HCT116 (cell line): Measurements from ENCODE around the gene SPOPL. TPM values are rescaled to one million over a fixed set of nuclear protein-coding genes. Genes with fewer than 3 reads are reported as not detected.

ENCODE experiments used
- ATAC-seq: fragments of 200-7000 bp; cut with Tn5 transposase; 2 replicates; pipeline ENCODE4 v1.9.1; 2020; ENCODE audit warnings: mild to moderate bottlenecking, moderate library complexity
- BruUV-seq: library from RNA; stranded (reverse); fragments of 400-500 nt; replicated peaks from 2 replicates; lab custom pipeline; 2021; lab: Mats Ljungman, UMichigan
- CTCF ChIA-PET: fragments of 300-600 bp; sonication (Branson Sonifier 250); formaldehyde crosslinking; loops from one replicate; lab custom pipeline; 2021; ENCODE audit warnings: antibody characterized with exemption; lab: Charles Lee
- POLR2A ChIA-PET: fragments of 300-600, 350-600 bp; sonication (Branson Sonifier 250); formaldehyde crosslinking; loops from one replicate; lab custom pipeline; 2021; ENCODE audit warnings: antibody characterized with exemption; lab: Charles Lee
- RAD21 ChIA-PET, 2 experiments: fragments of 300-600 bp; sonication (Branson Sonifier 250); formaldehyde crosslinking; loops; one replicate each; lab custom pipeline; 2023; ENCODE audit warnings: low total read pairs in 2 of 2; ENCODE audit not compliant: uncharacterized antibody in 2 of 2, unreplicated experiment in 2 of 2, low non-redundant PET in 1 of 2; lab: Charles Lee
- DNase-seq: peaks from one replicate; pipeline ENCODE4 v3.0.0-alpha.2; 2010; ENCODE audit warnings: low read depth, low spot score
- H2AFZ ChIP-seq: fragments of 200-600 bp; shearing (Covaris generic), sonication (generic); 2 replicates; pipeline ENCODE4 v1.6.1; 2017; ENCODE audit warnings: low read depth, mixed run types, mixed read lengths, antibody characterized with exemption, low read length; ENCODE audit not compliant: poor library complexity, severe bottlenecking
- H3K27ac ChIP-seq: 2 replicates; pipeline ENCODE4 v1.5.1; 2012; ENCODE audit warnings: low read depth, low read length
- H3K27me3 ChIP-seq: fragments of 200-600 bp; sonication (generic); 2 replicates; pipeline ENCODE4 v1.6.1; 2016; ENCODE audit warnings: mixed run types, low read length, mixed read lengths; ENCODE audit not compliant: insufficient read depth
- H3K36me3 ChIP-seq, 2 experiments: fragments of 200-500 bp in 1 of 2; fragments of 200-600 bp in 1 of 2; sonication (Bioruptor generic) in 1 of 2; sonication (generic) in 1 of 2; 2 replicates each; pipeline versions ENCODE4 v1.5.1 to v1.6.1; 2014 to 2016; ENCODE audit warnings: low read length in 2 of 2, inconsistent platforms in 1 of 2, mixed read lengths in 1 of 2, mixed run types in 1 of 2; ENCODE audit not compliant: insufficient read depth in 2 of 2, control insufficient read depth in 1 of 2
- H3K4me1 ChIP-seq, 2 experiments: fragments of 200-600 bp in 1 of 2; sonication (generic) in 1 of 2; 2 replicates each; pipeline versions ENCODE4 v1.5.1 to v1.6.1; 2012 to 2017; ENCODE audit warnings: low read length in 2 of 2, inconsistent platforms in 1 of 2, mild to moderate bottlenecking in 1 of 2, mixed read lengths in 1 of 2, mixed run types in 1 of 2, moderate library complexity in 1 of 2; ENCODE audit not compliant: insufficient read depth in 2 of 2, control insufficient read depth in 1 of 2
- H3K4me2 ChIP-seq: fragments of 200-600 bp; sonication (generic); 2 replicates; pipeline ENCODE4 v1.6.1; 2017; ENCODE audit warnings: mixed run types, low read length, mixed read lengths
- H3K4me3 ChIP-seq, 2 experiments: fragments of 200-600 bp in 1 of 2; sonication (generic) in 1 of 2; replicated peaks in 1 of 2; 2 replicates each; pipeline ENCODE4 v1.5.1; 2011 to 2016; ENCODE audit warnings: low read length in 2 of 2, control low read depth in 1 of 2, low read depth in 1 of 2, mild to moderate bottlenecking in 1 of 2, mixed read lengths in 1 of 2, mixed run types in 1 of 2
- H3K79me2 ChIP-seq: fragments of 200-600 bp; sonication (generic); 2 replicates; pipeline ENCODE4 v1.6.1; 2017; ENCODE audit warnings: mild to moderate bottlenecking, mixed run types, low read length, moderate library complexity, mixed read lengths; ENCODE audit not compliant: insufficient read depth
- H3K9ac ChIP-seq: fragments of 200-600 bp; sonication (generic); 2 replicates; pipeline ENCODE4 v1.6.1; 2016; ENCODE audit warnings: low read length, mixed read lengths
- H3K9me2 ChIP-seq: fragments of 200-600 bp; sonication (generic), shearing (Covaris generic); 2 replicates; pipeline ENCODE4 v1.6.1; 2017; ENCODE audit warnings: mixed run types, mild to moderate bottlenecking, moderate library complexity; ENCODE audit not compliant: insufficient read depth
- H3K9me3 ChIP-seq, 2 experiments: fragments of 200-500 bp in 1 of 2; fragments of 200-600 bp in 1 of 2; sonication (Bioruptor generic) in 1 of 2; sonication (generic) in 1 of 2; 2 replicates each; pipeline ENCODE4 v1.6.1; 2014 to 2017; ENCODE audit warnings: low read length in 2 of 2, mixed read lengths in 2 of 2, inconsistent platforms in 1 of 2, low read depth in 1 of 2, mild to moderate bottlenecking in 1 of 2, mixed run types in 1 of 2, moderate library complexity in 1 of 2; ENCODE audit not compliant: control insufficient read depth in 1 of 2, insufficient read depth in 1 of 2
- H4K20me1 ChIP-seq: fragments of 200-600 bp; sonication (generic), shearing (Covaris generic); 2 replicates; pipeline ENCODE4 v1.6.1; 2017; ENCODE audit warnings: mixed run types, mild to moderate bottlenecking, moderate library complexity; ENCODE audit not compliant: insufficient read depth
- CBX3 ChIP-seq: IDR thresholded peaks from 2 replicates; pipeline ENCODE4 v1.6.1; 2012; ENCODE audit warnings: low read depth
- EGR1 ChIP-seq: IDR thresholded peaks from 2 replicates; pipeline ENCODE4 v1.6.1; 2012; ENCODE audit warnings: low read depth
- ELF1 ChIP-seq: IDR thresholded peaks from 2 replicates; pipeline ENCODE4 v1.6.1; 2012; ENCODE audit warnings: low read depth, borderline replicate concordance
- EZH2 ChIP-seq: fragments of 200-600 bp; sonication (generic); IDR thresholded peaks from 2 replicates; pipeline ENCODE4 v1.6.1; 2017; ENCODE audit warnings: antibody characterized with exemption, mixed run types
- FOSL1 ChIP-seq: IDR thresholded peaks from 2 replicates; pipeline ENCODE4 v1.6.1; 2012; ENCODE audit warnings: low read depth
- POLR2A ChIP-seq: IDR thresholded peaks from 2 replicates; pipeline ENCODE4 v1.7.0; 2011; ENCODE audit warnings: borderline replicate concordance; ENCODE audit not compliant: insufficient read depth, insufficient read length; ENCODE audit errors: extremely low read depth
- POLR2AphosphoS5 ChIP-seq: IDR thresholded peaks from 2 replicates; pipeline ENCODE4 v1.6.1; 2011; ENCODE audit warnings: mild to moderate bottlenecking, low read depth, low read length, moderate library complexity
- SIN3A ChIP-seq: IDR thresholded peaks from 2 replicates; pipeline ENCODE4 v1.6.1; 2012; ENCODE audit warnings: low read depth
- intact Hi-C: fragments of 100-400 bp; cut with micrococcal nuclease; formaldehyde crosslinking; loops from 2 replicates; pipeline ENCODE4 v1.10.0; 2022
- total RNA-seq: library from RNA; stranded (reverse); gene quantifications from one replicate; pipeline ENCODE4 v1.2.1, GENCODE V29; 2021; ENCODE audit not compliant: unreplicated experiment
- TF ChIP-seq, protein P1 (sequence below): IDR thresholded peaks from 2 replicates; pipeline ENCODE4 v1.6.1; 2011; ENCODE audit warnings: mild to moderate bottlenecking, low read length, moderate library complexity; ENCODE audit not compliant: insufficient replicate concordance; ENCODE audit errors: extremely low read depth
- TF ChIP-seq, protein P2 (sequence below): IDR thresholded peaks from 2 replicates; pipeline ENCODE4 v1.6.1; 2012
- TF ChIP-seq, protein P3 (sequence below): IDR thresholded peaks from 2 replicates; pipeline ENCODE4 v1.6.1; 2012
- TF ChIP-seq, protein P4 (sequence below), 3 experiments: fragments of 200-600 bp in 1 of 3; sonication (generic) in 1 of 3; IDR thresholded peaks in 2 of 3; conservative IDR thresholded peaks in 1 of 3; 2 replicates each; pipeline ENCODE4 v1.5.1; 2012 to 2017; ENCODE audit warnings: low read depth in 2 of 3, low read length in 2 of 3, antibody characterized with exemption in 1 of 3, borderline replicate concordance in 1 of 3, control low read depth in 1 of 3, mild to moderate bottlenecking in 1 of 3, mixed read lengths in 1 of 3, mixed run types in 1 of 3, moderate library complexity in 1 of 3; ENCODE audit not compliant: insufficient read depth in 1 of 3

Gene SPOPL
- total RNA-seq, 1 experiment from 2014 or later = 48.3 TPM

DNA sequence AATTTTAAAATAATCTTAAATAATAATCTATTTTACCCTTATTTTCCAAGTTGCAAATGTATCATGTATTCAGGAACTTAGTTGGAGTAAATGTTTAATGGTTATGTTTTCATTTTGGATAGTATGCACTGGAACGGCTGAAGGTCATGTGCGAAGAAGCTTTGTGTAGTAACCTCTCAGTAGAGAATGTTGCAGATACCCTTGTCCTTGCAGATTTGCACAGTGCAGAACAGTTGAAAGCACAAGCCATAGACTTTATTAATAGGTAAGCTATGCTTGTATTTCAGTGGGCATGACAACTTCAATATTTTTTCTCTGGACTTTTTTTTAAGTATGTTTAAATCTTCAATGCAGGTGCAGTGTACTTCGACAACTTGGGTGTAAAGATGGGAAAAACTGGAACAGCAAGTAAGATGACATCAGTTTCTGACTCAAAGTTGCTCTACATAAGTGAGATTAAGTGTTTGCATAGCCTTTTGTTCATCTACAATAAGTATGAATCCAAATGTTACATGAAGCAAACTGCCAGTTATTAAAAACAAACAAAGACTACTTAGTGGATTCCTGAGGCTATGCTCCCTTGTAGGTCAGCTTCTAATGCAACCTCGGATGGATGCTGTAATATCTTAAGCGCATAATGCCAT is 63.1 kb downstream of the SPOPL start (continued):
- TF ChIP-seq, protein P1, sequence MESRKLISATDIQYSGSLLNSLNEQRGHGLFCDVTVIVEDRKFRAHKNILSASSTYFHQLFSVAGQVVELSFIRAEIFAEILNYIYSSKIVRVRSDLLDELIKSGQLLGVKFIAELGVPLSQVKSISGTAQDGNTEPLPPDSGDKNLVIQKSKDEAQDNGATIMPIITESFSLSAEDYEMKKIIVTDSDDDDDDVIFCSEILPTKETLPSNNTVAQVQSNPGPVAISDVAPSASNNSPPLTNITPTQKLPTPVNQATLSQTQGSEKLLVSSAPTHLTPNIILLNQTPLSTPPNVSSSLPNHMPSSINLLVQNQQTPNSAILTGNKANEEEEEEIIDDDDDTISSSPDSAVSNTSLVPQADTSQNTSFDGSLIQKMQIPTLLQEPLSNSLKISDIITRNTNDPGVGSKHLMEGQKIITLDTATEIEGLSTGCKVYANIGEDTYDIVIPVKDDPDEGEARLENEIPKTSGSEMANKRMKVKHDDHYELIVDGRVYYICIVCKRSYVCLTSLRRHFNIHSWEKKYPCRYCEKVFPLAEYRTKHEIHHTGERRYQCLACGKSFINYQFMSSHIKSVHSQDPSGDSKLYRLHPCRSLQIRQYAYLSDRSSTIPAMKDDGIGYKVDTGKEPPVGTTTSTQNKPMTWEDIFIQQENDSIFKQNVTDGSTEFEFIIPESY = no peak
- no peak for TF ChIP-seq POLR2A
- no peak for TF ChIP-seq CBX3
- TF ChIP-seq, protein P2, sequence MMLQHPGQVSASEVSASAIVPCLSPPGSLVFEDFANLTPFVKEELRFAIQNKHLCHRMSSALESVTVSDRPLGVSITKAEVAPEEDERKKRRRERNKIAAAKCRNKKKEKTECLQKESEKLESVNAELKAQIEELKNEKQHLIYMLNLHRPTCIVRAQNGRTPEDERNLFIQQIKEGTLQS = no peak
- TF ChIP-seq EZH2 = no peak
- TF ChIP-seq, protein P3, sequence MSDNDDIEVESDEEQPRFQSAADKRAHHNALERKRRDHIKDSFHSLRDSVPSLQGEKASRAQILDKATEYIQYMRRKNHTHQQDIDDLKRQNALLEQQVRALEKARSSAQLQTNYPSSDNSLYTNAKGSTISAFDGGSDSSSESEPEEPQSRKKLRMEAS = no peak
- TF ChIP-seq FOSL1 = no peak
- TF ChIP-seq EGR1 = no peak

DNA sequence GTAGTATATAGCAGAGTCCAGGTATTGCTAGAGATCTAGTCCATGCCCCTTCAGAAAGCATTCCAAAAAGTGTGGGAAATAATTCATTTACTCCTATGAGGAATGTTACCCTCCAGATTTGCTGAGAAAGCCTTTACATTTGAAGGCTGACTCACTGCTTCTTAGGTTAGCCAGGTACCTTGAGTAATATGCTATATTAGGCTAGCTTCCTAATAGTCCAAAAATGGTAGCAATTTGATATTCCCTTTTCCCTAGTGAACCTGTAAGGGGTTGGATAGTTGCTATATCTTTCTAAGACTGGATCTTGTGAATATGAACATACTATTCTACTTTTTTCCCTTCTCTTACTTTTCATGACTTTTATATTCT is 63.6 kb downstream of the SPOPL start:
- intact Hi-C loops = no loop called here
- no peaks in the 10 kb centered on the region for H4K20me1 ChIP-seq
- RAD21 ChIA-PET = no interaction called here
- no peak overlapping the region for H2AFZ ChIP-seq
- TF ChIP-seq POLR2AphosphoS5 (no peak), SIN3A (no peak), ELF1 (no peak), FOSL1 (no peak), EGR1 (no peak), CBX3 (no peak)
- TF ChIP-seq, protein P4, sequence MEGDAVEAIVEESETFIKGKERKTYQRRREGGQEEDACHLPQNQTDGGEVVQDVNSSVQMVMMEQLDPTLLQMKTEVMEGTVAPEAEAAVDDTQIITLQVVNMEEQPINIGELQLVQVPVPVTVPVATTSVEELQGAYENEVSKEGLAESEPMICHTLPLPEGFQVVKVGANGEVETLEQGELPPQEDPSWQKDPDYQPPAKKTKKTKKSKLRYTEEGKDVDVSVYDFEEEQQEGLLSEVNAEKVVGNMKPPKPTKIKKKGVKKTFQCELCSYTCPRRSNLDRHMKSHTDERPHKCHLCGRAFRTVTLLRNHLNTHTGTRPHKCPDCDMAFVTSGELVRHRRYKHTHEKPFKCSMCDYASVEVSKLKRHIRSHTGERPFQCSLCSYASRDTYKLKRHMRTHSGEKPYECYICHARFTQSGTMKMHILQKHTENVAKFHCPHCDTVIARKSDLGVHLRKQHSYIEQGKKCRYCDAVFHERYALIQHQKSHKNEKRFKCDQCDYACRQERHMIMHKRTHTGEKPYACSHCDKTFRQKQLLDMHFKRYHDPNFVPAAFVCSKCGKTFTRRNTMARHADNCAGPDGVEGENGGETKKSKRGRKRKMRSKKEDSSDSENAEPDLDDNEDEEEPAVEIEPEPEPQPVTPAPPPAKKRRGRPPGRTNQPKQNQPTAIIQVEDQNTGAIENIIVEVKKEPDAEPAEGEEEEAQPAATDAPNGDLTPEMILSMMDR (IDR thresholded peaks at IDR 0.05 in 2 of 3, conservative IDR thresholded peaks at IDR 0.05 in 1 of 3; ENCODE audit: borderline replicate concordance in 1 of 3, insufficient read depth in 1 of 3, low read depth in 2 of 3, low read length in 2 of 3) = no peak
- TF ChIP-seq, protein P3 = no peak
- TF ChIP-seq, protein P2 = no peak
- H3K79me2 ChIP-seq = no peaks in the 10 kb centered on the region
- H3K27ac ChIP-seq = no peak overlapping the region
- POLR2A ChIA-PET = no interaction called here
- H3K36me3 ChIP-seq = peaks cover 12 to 13% of the 10 kb centered on the region in 2 experiments; a peak in 2 of 4 replicates
- no peaks in the 10 kb centered on the region for H3K4me1 ChIP-seq
- no peaks in the 10 kb centered on the region for H3K9me2 ChIP-seq
- no peak overlapping the region for H3K9ac ChIP-seq
- H3K27me3 ChIP-seq = no peaks in the 10 kb centered on the region
- no peak overlapping the region for H3K4me3 ChIP-seq
- no peaks in the 10 kb centered on the region for H3K9me3 ChIP-seq
- ATAC-seq (no peak), DNase-seq (no peak)
- no peak overlapping the region for H3K4me2 ChIP-seq
- CTCF ChIA-PET = no interaction called here
- BruUV-seq = no TSS peak
